H9 (cell line): ENCODE results near the gene NPC1L1. TPM values are rescaled to one million over a fixed set of nuclear protein-coding genes. Genes with fewer than 3 reads are reported as not detected.

Experiments
- DNase-seq: peaks from one replicate; pipeline ENCODE4 v3.0.0-alpha.2; 2017
- H2AFZ ChIP-seq: one replicate; pipeline ENCODE4 v1.6.1; 2013; ENCODE audit warnings: mild to moderate bottlenecking, low read length, control low read depth, moderate library complexity
- H2AK5ac ChIP-seq: 2 replicates; pipeline ENCODE4 v1.6.1; 2013; ENCODE audit warnings: low read length, control low read depth, mixed read lengths; ENCODE audit not compliant: insufficient read length
- H2BK120ac ChIP-seq: one replicate; pipeline ENCODE4 v1.6.1; 2013; ENCODE audit warnings: low read depth, mild to moderate bottlenecking, low read length, control low read depth, inconsistent platforms; ENCODE audit not compliant: poor library complexity, severe bottlenecking
- H2BK12ac ChIP-seq: 2 replicates; pipeline ENCODE4 v1.6.1; 2013; ENCODE audit warnings: low read length, control low read depth, mixed read lengths, low read depth; ENCODE audit not compliant: insufficient read length
- H2BK15ac ChIP-seq: 2 replicates; pipeline ENCODE4 v1.6.1; 2013; ENCODE audit warnings: low read depth, low read length, control low read depth
- H2BK20ac ChIP-seq: one replicate; pipeline ENCODE4 v1.6.1; 2013; ENCODE audit warnings: low read depth, mild to moderate bottlenecking, low read length, control low read depth, inconsistent platforms; ENCODE audit not compliant: poor library complexity, severe bottlenecking
- H2BK5ac ChIP-seq: 2 replicates; pipeline ENCODE4 v1.6.1; 2013; ENCODE audit warnings: low read length, control low read depth, mixed read lengths; ENCODE audit not compliant: insufficient read length
- H3K14ac ChIP-seq: 2 replicates; pipeline ENCODE4 v1.6.1; 2013; ENCODE audit warnings: low read length, control low read depth; ENCODE audit not compliant: insufficient read depth
- H3K18ac ChIP-seq: 2 replicates; pipeline ENCODE4 v1.6.1; 2013; ENCODE audit warnings: low read depth, mild to moderate bottlenecking, mixed read lengths, low read length, control low read depth; ENCODE audit not compliant: insufficient read length
- H3K23ac ChIP-seq: 2 replicates; pipeline ENCODE4 v1.6.1; 2013; ENCODE audit warnings: low read length, control low read depth, mixed read lengths, low read depth; ENCODE audit not compliant: insufficient read length
- H3K23me2 ChIP-seq: 2 replicates; pipeline ENCODE4 v1.6.1; 2013; ENCODE audit warnings: low read depth, mild to moderate bottlenecking, mixed read lengths, low read length, control low read depth; ENCODE audit not compliant: insufficient read length, poor library complexity, severe bottlenecking
- H3K27ac ChIP-seq: 2 replicates; pipeline ENCODE4 v1.5.1; 2013; ENCODE audit warnings: low read length, control low read depth, mixed read lengths, low read depth; ENCODE audit not compliant: insufficient read length
- H3K27me3 ChIP-seq: 2 replicates; pipeline ENCODE4 v1.6.1; 2013; ENCODE audit warnings: low read length, control low read depth, inconsistent platforms; ENCODE audit not compliant: insufficient read depth
- H3K4ac ChIP-seq: 2 replicates; pipeline ENCODE4 v1.6.1; 2013; ENCODE audit warnings: low read depth, mild to moderate bottlenecking, control low read depth, inconsistent platforms, low read length, moderate library complexity
- H3K4me1 ChIP-seq: 2 replicates; pipeline ENCODE4 v1.6.1; 2013; ENCODE audit warnings: low read length, control low read depth, inconsistent platforms; ENCODE audit not compliant: insufficient read depth
- H3K4me2 ChIP-seq: 2 replicates; pipeline ENCODE4 v1.6.1; 2013; ENCODE audit warnings: low read length, control low read depth, mixed read lengths; ENCODE audit not compliant: insufficient read length, insufficient read depth
- H3K56ac ChIP-seq: 2 replicates; pipeline ENCODE4 v1.6.1; 2013; ENCODE audit warnings: low read depth, mild to moderate bottlenecking, mixed read lengths, low read length, control low read depth; ENCODE audit not compliant: insufficient read length
- H3K79me1 ChIP-seq: 2 replicates; pipeline ENCODE4 v1.6.1; 2013; ENCODE audit warnings: low read depth, mild to moderate bottlenecking, moderate library complexity, low read length, control low read depth, inconsistent platforms; ENCODE audit not compliant: insufficient read depth, poor library complexity, severe bottlenecking
- H3K79me2 ChIP-seq: 2 replicates; pipeline ENCODE4 v1.6.1; 2013; ENCODE audit warnings: low read length, control low read depth, inconsistent platforms; ENCODE audit not compliant: insufficient read depth
- H3K9ac ChIP-seq: 2 replicates; pipeline ENCODE4 v1.6.1; 2013; ENCODE audit warnings: low read length, control low read depth, mixed read lengths; ENCODE audit not compliant: insufficient read length; ENCODE audit errors: extremely low read depth
- H3K9me3 ChIP-seq: one replicate; pipeline ENCODE4 v1.6.1; 2013; ENCODE audit warnings: low read depth, low read length, inconsistent platforms; ENCODE audit not compliant: control insufficient read depth
- H3T11ph ChIP-seq: one replicate; pipeline ENCODE4 v1.6.1; 2013; ENCODE audit warnings: mild to moderate bottlenecking, low read length, control low read depth, inconsistent platforms
- H4K20me1 ChIP-seq: one replicate; pipeline ENCODE4 v1.6.1; 2013; ENCODE audit not compliant: control insufficient read depth, insufficient read length, insufficient read depth
- H4K5ac ChIP-seq: 2 replicates; pipeline ENCODE4 v1.6.1; 2013; ENCODE audit warnings: low read depth, mild to moderate bottlenecking, mixed read lengths, low read length, control low read depth; ENCODE audit not compliant: insufficient read length
- H4K8ac ChIP-seq: replicated peaks from 2 replicates; pipeline ENCODE4 v1.6.1; 2013; ENCODE audit warnings: low read length, control low read depth, mixed read lengths, low read depth; ENCODE audit not compliant: insufficient read length
- H4K91ac ChIP-seq: 2 replicates; pipeline ENCODE4 v1.6.1; 2013; ENCODE audit warnings: low read depth, mild to moderate bottlenecking, moderate library complexity, mixed read lengths, low read length, control low read depth; ENCODE audit not compliant: insufficient read length
- H3K27ac Mint-ChIP-seq, 3 experiments: 2 replicates in 2 of 3; 3 replicates in 1 of 3; pipeline ENCODE4 v1.8.0; 2020 to 2021; ENCODE audit warnings: mixed read lengths in 3 of 3, mild to moderate bottlenecking in 1 of 3, moderate library complexity in 1 of 3
- H3K27me3 Mint-ChIP-seq: 2 replicates; pipeline ENCODE4 v1.8.0; 2021; ENCODE audit warnings: low read depth, mild to moderate bottlenecking, moderate library complexity, mixed read lengths
- H3K36me3 Mint-ChIP-seq, 3 experiments: 2 replicates in 2 of 3; 3 replicates in 1 of 3; pipeline ENCODE4 v1.8.0; 2020 to 2021; ENCODE audit warnings: low read depth in 3 of 3, mixed read lengths in 3 of 3; ENCODE audit not compliant: insufficient read depth in 1 of 3
- H3K4me1 Mint-ChIP-seq, 2 experiments: 2 replicates each; pipeline ENCODE4 v1.8.0; 2020; ENCODE audit warnings: mixed read lengths in 2 of 2
- H3K4me3 Mint-ChIP-seq, 2 experiments: 2 replicates in 1 of 2; 3 replicates in 1 of 2; pipeline ENCODE4 v1.8.0; 2020 to 2021; ENCODE audit warnings: mild to moderate bottlenecking in 2 of 2, mixed read lengths in 2 of 2, moderate library complexity in 1 of 2
- H3K9me3 Mint-ChIP-seq, 2 experiments: 2 replicates in 1 of 2; 3 replicates in 1 of 2; pipeline ENCODE4 v1.8.0; 2020; ENCODE audit warnings: mild to moderate bottlenecking in 2 of 2, mixed read lengths in 2 of 2, moderate library complexity in 1 of 2
- WGBS: extraction: QIAGEN DNeasy Blood & Tissue Kit; methylation state at CpG from one replicate; pipeline ENCODE4 v1.1.7; 2013; ENCODE audit warnings: missing lambda C conversion rate, low lambda C conversion rate, mixed read lengths; ENCODE audit not compliant: insufficient read length; ENCODE audit errors: extremely low coverage; 5-methylcytosine and 5-hydroxymethylcytosine counted together
- total RNA-seq: library from RNA; stranded (reverse); gene quantifications from 2 replicates; pipeline ENCODE4 v1.2.1, GENCODE V29; 2021
- TF ChIP-seq, protein P1 (sequence below): fragments of 200-600 bp; sonication (generic); conservative IDR thresholded peaks from 3 replicates; pipeline ENCODE4 v1.8.0; 2021; ENCODE audit warnings: antibody characterized with exemption, mild to moderate bottlenecking

Gene NPC1L1
- total RNA-seq, 1 experiment from 2014 or later = 0.11 TPM

DNA sequence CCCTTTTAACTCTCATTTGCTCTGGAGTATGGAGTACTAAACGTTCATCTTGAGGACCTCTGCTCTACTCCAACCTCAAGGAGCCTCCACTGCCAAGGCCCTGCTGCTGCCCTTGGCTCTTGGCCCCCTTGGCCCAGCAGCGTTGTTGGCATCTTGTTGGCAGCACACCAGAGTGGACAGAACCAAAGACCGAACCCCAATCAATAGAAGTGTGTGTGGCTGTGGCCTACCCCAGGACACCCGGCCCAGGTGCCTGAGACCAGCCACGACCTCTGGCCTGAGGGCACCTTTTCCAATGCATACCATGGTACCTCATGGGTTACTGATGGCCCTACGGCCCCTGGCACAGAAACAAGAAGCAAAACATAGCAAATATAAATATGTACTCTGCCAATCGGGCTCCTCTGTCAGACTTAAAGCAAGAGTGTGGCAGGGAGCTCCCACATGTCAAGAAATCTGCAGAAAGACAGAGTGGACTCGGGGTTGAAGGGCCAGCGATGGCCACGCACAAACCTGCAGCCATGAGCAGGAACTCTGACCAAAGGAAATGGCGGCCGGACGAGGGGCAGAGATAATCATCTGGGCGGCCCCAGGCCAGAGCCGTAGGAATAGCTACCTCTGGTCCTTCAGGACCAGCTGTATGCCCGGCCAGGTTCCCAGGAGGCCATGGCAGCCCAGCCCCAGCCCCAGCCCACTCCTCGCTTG is 2.9 kb downstream of the NPC1L1 start:
- no peak overlapping the region for H3K14ac ChIP-seq

More for the DNA sequence above, 2.9 kb downstream of the NPC1L1 start:
- no peak overlapping the region for H4K8ac ChIP-seq
- no peak overlapping the region for H4K5ac ChIP-seq
- TF ChIP-seq, protein P1, sequence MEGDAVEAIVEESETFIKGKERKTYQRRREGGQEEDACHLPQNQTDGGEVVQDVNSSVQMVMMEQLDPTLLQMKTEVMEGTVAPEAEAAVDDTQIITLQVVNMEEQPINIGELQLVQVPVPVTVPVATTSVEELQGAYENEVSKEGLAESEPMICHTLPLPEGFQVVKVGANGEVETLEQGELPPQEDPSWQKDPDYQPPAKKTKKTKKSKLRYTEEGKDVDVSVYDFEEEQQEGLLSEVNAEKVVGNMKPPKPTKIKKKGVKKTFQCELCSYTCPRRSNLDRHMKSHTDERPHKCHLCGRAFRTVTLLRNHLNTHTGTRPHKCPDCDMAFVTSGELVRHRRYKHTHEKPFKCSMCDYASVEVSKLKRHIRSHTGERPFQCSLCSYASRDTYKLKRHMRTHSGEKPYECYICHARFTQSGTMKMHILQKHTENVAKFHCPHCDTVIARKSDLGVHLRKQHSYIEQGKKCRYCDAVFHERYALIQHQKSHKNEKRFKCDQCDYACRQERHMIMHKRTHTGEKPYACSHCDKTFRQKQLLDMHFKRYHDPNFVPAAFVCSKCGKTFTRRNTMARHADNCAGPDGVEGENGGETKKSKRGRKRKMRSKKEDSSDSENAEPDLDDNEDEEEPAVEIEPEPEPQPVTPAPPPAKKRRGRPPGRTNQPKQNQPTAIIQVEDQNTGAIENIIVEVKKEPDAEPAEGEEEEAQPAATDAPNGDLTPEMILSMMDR = no peak
- no CpG with 5 or more reads among the region's 17 CpGs for WGBS
- H3K4me2 ChIP-seq = no peak overlapping the region
- no peak overlapping the region for H2AK5ac ChIP-seq
- no peaks in the 10 kb centered on the region; a peak in 1 of 7 replicates for H3K36me3 Mint-ChIP-seq
- no peak overlapping the region for H3K23ac ChIP-seq
- no peaks in the 10 kb centered on the region for H3K9me3 Mint-ChIP-seq
- no peak overlapping the region for H3K4me3 Mint-ChIP-seq
- H2BK120ac ChIP-seq = no peak overlapping the region
- H3K79me2 ChIP-seq = no peaks in the 10 kb centered on the region
- H2BK20ac ChIP-seq = no peak overlapping the region
- no peak overlapping the region for H2BK5ac ChIP-seq
- no peak overlapping the region for H3K27ac ChIP-seq
- no peak overlapping the region for H3T11ph ChIP-seq
- H3K56ac ChIP-seq = no peak overlapping the region
- no peak overlapping the region for H3K18ac ChIP-seq
- H2BK15ac ChIP-seq = no peak overlapping the region
- no peak for DNase-seq
- no peak overlapping the region for H3K4ac ChIP-seq
- no peak overlapping the region for H4K91ac ChIP-seq
- peaks cover 0 to 4% of the 10 kb centered on the region in 2 experiments; a peak in 1 of 4 replicates for H3K4me1 Mint-ChIP-seq
- H4K20me1 ChIP-seq = no peaks in the 10 kb centered on the region
- H3K27me3 ChIP-seq = no peaks in the 10 kb centered on the region
- no peak overlapping the region for H2AFZ ChIP-seq
- no peaks in the 10 kb centered on the region for H3K79me1 ChIP-seq
- H3K27ac Mint-ChIP-seq = peak overlapping the region in 1 of 3 experiments; percentile 71; a peak in 1 of 7 replicates
- H3K27me3 Mint-ChIP-seq = peaks cover 2% of the 10 kb centered on the region; the same call in 1 of the 2 replicates
- no peak overlapping the region for H3K9ac ChIP-seq
- no peaks in the 10 kb centered on the region for H3K4me1 ChIP-seq
- H3K23me2 ChIP-seq = no peaks in the 10 kb centered on the region
- H2BK12ac ChIP-seq = no peak overlapping the region
- H3K9me3 ChIP-seq = no peaks in the 10 kb centered on the region
